CD4-positive, alpha-beta T cell (primary cell): ENCODE measurements around the gene GFER. TPM values are rescaled to one million over a fixed set of nuclear protein-coding genes. Genes with fewer than 3 reads are reported as not detected.

ENCODE experiments used
- ATAC-seq: fragments of 200-7000 bp; cut with Tn5 transposase; one replicate; pipeline ENCODE4 v1.10.0; 2022; ENCODE audit warnings: mild to moderate bottlenecking; ENCODE audit not compliant: poor library complexity
- CTCF ChIA-PET: fragments of 350-600 bp; sonication (Branson Sonifier 250); formaldehyde crosslinking; loops from one replicate; lab custom pipeline; 2021; ENCODE audit warnings: antibody characterized with exemption, inconsistent platforms; lab: Charles Lee
- POLR2A ChIA-PET: fragments of 350-600 bp; sonication (Branson Sonifier 250); formaldehyde crosslinking; loops from one replicate; lab custom pipeline; 2021; ENCODE audit warnings: antibody characterized with exemption, inconsistent platforms; lab: Charles Lee
- DNase-seq, 14 experiments: peaks; one replicate each; pipeline ENCODE4 v3.0.0-alpha.2; 2013 to 2020; ENCODE audit warnings: mixed read lengths in 2 of 14
- H3K27ac ChIP-seq, 2 donors: one replicate each; pipeline versions ENCODE4 v1.5.1 to v1.7.0; 2013; ENCODE audit warnings: low read length in 2 of 2, low read depth in 1 of 2, mild to moderate bottlenecking in 1 of 2
- H3K27me3 ChIP-seq, 2 experiments: 1 replicate in 1 of 2; 2 replicates in 1 of 2; pipeline versions ENCODE4 v1.6.1 to v1.7.0; 2013; ENCODE audit warnings: low read length in 2 of 2, control low read depth in 1 of 2, mild to moderate bottlenecking in 1 of 2, moderate library complexity in 1 of 2; ENCODE audit not compliant: insufficient read depth in 2 of 2, control insufficient read depth in 1 of 2
- H3K36me3 ChIP-seq: one replicate; pipeline ENCODE4 v1.6.1; 2013; ENCODE audit warnings: low read length, control low read depth; ENCODE audit not compliant: insufficient read depth
- H3K4me1 ChIP-seq: one replicate; pipeline ENCODE4 v1.6.1; 2013; ENCODE audit warnings: low read length, control low read depth; ENCODE audit not compliant: insufficient read depth
- H3K4me3 ChIP-seq: one replicate; pipeline ENCODE4 v1.5.1; 2013; ENCODE audit warnings: mild to moderate bottlenecking, low read length, moderate library complexity
- H3K9me3 ChIP-seq, 2 experiments: 1 replicate in 1 of 2; 2 replicates in 1 of 2; pipeline versions ENCODE4 v1.6.1 to v1.7.0; 2013; ENCODE audit warnings: low read length in 2 of 2, mild to moderate bottlenecking in 2 of 2, control low read depth in 1 of 2, moderate library complexity in 1 of 2; ENCODE audit not compliant: control insufficient read depth in 1 of 2, insufficient read depth in 1 of 2
- H3K27ac Mint-ChIP-seq: one replicate; pipeline ENCODE4 v1.8.0; 2020; ENCODE audit warnings: mixed read lengths
- H3K27me3 Mint-ChIP-seq: one replicate; pipeline ENCODE4 v1.8.0; 2021; ENCODE audit warnings: mixed read lengths
- H3K36me3 Mint-ChIP-seq: one replicate; pipeline ENCODE4 v1.8.0; 2021; ENCODE audit warnings: low read depth, mixed read lengths
- H3K4me1 Mint-ChIP-seq: one replicate; pipeline ENCODE4 v1.8.0; 2021; ENCODE audit warnings: low read depth, mixed read lengths
- H3K4me3 Mint-ChIP-seq: one replicate; pipeline ENCODE4 v1.8.0; 2020; ENCODE audit warnings: mild to moderate bottlenecking, mixed read lengths
- H3K9me3 Mint-ChIP-seq: one replicate; pipeline ENCODE4 v1.8.0; 2020; ENCODE audit warnings: mixed read lengths
- intact Hi-C, 2 experiments: fragments of 100-400 bp; cut with DNase I in 1 of 2; cut with micrococcal nuclease in 1 of 2; formaldehyde crosslinking; loops; one replicate each; pipeline versions ENCODE4 v1.15.1 to v1.9.0; 2023 to 2025; cut with DNase I, micrococcal nuclease
- total RNA-seq, 174 experiments: library from RNA in 2 of 174; stranded (reverse) in 2 of 174; gene quantifications; one replicate each; pipeline ENCODE4 v1.2.3 and lab custom pipeline; 2021 to 2026
- TF ChIP-seq, protein P1 (sequence below): fragments of 200-600 bp; IDR thresholded peaks from one replicate; pipeline ENCODE4 v1.8.0; 2022; ENCODE audit warnings: antibody characterized with exemption, mild to moderate bottlenecking

GFER gene
- total RNA-seq, 2 experiments from 2014 or later: 14.5 TPM

DNA sequence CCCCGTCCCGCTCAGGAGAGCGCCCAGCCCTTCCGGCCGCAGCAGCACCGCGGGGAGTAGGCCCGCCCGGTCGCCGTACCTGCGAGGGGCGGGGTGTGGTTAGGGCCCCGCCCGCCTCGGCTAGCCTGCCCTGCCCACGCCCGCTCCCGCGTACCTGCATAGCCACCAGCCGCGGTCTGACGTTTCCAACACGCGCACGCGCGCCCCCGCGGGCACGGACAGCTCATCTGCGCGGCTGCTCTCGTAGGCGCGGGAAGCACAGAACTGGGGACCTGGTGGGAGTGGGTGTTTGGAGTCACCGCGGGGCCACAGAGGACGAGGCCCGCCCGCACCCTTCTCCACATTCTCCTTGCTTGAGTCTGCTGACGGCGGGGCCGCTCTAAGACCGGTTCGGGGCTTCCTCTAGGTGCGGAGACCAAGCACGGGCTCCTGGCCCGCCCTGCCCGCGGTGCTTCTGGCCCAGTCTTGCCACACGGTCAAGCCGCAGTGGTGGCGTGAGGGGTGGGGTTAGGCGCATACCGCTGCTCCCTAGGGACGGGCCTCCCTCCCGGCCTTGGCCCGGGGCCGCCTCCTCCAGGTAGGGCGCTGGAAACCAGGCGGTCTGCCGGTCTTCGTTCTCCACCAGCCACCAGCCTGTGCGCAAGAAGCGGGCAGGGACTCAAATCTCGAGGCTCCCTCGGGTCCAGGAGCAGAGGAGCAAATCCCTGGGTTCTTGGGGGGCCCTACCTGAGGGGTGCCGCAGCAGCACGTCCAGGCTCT lies 4.5 kb upstream of the GFER start:
- no peak overlapping the region for H3K4me3 Mint-ChIP-seq
- no peak overlapping the region for H3K4me3 ChIP-seq
- peaks cover 0 to 24% of the 10 kb centered on the region in 2 experiments for H3K9me3 ChIP-seq
- H3K36me3 Mint-ChIP-seq: peaks cover 20% of the 10 kb centered on the region
- intact Hi-C loops: no loop called here
- ChIA-PET CTCF (no interaction called here), POLR2A (interaction anchor here (1.5 to 6.8 kb wide), 3 partner anchors 8 to 15 kb away, joined by 3 to 62 read pairs (median 5); partner anchors contain the start of genes RPS2 and TBL3)
- peaks cover 10% of the 10 kb centered on the region for H3K4me1 Mint-ChIP-seq
- H3K36me3 ChIP-seq: peaks cover 41% of the 10 kb centered on the region
- H3K27ac ChIP-seq: no peak overlapping the region
- TF ChIP-seq, protein P1, sequence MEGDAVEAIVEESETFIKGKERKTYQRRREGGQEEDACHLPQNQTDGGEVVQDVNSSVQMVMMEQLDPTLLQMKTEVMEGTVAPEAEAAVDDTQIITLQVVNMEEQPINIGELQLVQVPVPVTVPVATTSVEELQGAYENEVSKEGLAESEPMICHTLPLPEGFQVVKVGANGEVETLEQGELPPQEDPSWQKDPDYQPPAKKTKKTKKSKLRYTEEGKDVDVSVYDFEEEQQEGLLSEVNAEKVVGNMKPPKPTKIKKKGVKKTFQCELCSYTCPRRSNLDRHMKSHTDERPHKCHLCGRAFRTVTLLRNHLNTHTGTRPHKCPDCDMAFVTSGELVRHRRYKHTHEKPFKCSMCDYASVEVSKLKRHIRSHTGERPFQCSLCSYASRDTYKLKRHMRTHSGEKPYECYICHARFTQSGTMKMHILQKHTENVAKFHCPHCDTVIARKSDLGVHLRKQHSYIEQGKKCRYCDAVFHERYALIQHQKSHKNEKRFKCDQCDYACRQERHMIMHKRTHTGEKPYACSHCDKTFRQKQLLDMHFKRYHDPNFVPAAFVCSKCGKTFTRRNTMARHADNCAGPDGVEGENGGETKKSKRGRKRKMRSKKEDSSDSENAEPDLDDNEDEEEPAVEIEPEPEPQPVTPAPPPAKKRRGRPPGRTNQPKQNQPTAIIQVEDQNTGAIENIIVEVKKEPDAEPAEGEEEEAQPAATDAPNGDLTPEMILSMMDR: no peak
- no peak overlapping the region for H3K27ac Mint-ChIP-seq
- ATAC-seq: peak; percentile 15
- H3K27me3 ChIP-seq: peaks cover 32 to 40% of the 10 kb centered on the region in 2 experiments
- DNase-seq: peak in 4 of 14 experiments; percentile 38 to 73 (median 44)
- no peaks in the 10 kb centered on the region for H3K9me3 Mint-ChIP-seq
- peaks cover 28% of the 10 kb centered on the region for H3K27me3 Mint-ChIP-seq
- H3K4me1 ChIP-seq: peaks cover 36% of the 10 kb centered on the region

GRCh38 chr16:1980030-1980769 lies 3.8 kb upstream of the GFER start:
- Mint-ChIP-seq H3K27ac (no peak overlapping the region), H3K4me3 (peak overlapping the region; percentile 4), H3K27me3 (peaks cover 28% of the 10 kb centered on the region), H3K4me1 (peaks cover 17% of the 10 kb centered on the region), H3K36me3 (peaks cover 21% of the 10 kb centered on the region), H3K9me3 (no peaks in the 10 kb centered on the region)
- TF ChIP-seq, protein P1: no peak
- no peak overlapping the region for H3K27ac ChIP-seq
- peaks cover 33% of the 10 kb centered on the region for H3K36me3 ChIP-seq
- peaks cover 43% of the 10 kb centered on the region for H3K4me1 ChIP-seq
- ATAC-seq: no peak
- H3K9me3 ChIP-seq: peaks cover 0 to 24% of the 10 kb centered on the region in 2 experiments
- H3K4me3 ChIP-seq: no peak overlapping the region
- H3K27me3 ChIP-seq: peaks cover 32 to 40% of the 10 kb centered on the region in 2 experiments
- ChIA-PET CTCF (no interaction called here), POLR2A (interaction anchor here (0.7 to 6.8 kb wide), 4 partner anchors 8 to 302 kb away, joined by 3 to 62 read pairs (median 4); partner anchors contain the start of genes JPT2, RPS2 and TBL3)
- no peak for DNase-seq
- intact Hi-C loops: no loop called here

DNA sequence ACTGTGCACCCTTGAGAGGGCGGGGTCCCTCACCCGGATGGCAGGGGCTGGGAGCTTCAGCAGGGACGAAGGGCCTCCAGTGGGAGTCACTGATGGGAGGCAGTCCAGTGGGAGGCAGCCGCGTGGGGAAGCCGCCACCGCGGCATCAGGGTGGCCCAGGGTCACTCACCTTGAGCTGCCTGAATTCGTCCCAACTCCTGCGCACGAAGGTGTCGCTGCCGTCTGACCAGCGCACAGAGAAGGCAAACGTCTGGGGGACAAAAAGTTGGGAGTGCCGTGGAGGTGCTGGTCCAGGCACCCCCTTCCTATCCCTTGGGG lies 3.3 kb upstream of the GFER start:
- no peaks in the 10 kb centered on the region for H3K9me3 Mint-ChIP-seq
- H3K27me3 Mint-ChIP-seq: peaks cover 28% of the 10 kb centered on the region
- H3K36me3 Mint-ChIP-seq: peaks cover 20% of the 10 kb centered on the region
- DNase-seq (no peak), ATAC-seq (no peak)
- ChIA-PET POLR2A (interaction anchor here (0.7 to 6.8 kb wide), 4 partner anchors 9 to 302 kb away, joined by 3 to 62 read pairs (median 4); partner anchors contain the start of genes JPT2, RPS2 and TBL3), CTCF (no interaction called here)
- H3K4me1 Mint-ChIP-seq: peaks cover 20% of the 10 kb centered on the region
- Histone ChIP-seq H3K36me3 (peaks cover 33% of the 10 kb centered on the region), H3K4me1 (peaks cover 48% of the 10 kb centered on the region), H3K4me3 (no peak overlapping the region), H3K27me3 (peaks cover 32 to 40% of the 10 kb centered on the region in 2 experiments), H3K9me3 (peaks cover 0 to 24% of the 10 kb centered on the region in 2 experiments), H3K27ac (no peak overlapping the region)
- TF ChIP-seq, protein P1: no peak
- H3K27ac Mint-ChIP-seq: no peak overlapping the region
- intact Hi-C loops: no loop called here
- H3K4me3 Mint-ChIP-seq: peak overlapping the region; percentile 25
